ENCODE measurements around the gene RCVRN.
"Not testable (repeated sequence)": the region's sequence is repeated elsewhere in the genome, so short reads cannot be mapped to it uniquely, and the experiment has no call there.

RCVRN gene

DNA sequence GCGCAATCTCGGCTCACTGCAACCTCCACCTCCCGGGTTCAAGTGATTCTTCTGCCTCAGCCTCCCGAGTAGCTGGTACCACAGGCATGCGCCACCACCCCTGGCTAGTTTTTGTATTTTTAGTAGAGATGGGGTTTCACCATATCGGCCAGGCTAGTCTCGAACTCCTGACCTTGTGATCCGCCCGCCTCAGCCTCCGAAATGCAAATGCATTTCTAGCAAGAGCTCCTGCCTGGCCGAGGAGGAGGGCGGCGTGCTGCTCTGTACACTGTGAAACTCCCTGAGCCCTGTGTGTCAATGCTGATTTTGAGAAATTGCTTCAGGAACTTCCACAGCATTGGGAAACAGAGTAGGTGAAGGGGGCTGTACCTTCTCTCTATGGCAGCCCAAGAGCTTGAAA, 16.1 kb upstream of the RCVRN start:
- DNase-seq = not testable (repeated sequence)

DNA sequence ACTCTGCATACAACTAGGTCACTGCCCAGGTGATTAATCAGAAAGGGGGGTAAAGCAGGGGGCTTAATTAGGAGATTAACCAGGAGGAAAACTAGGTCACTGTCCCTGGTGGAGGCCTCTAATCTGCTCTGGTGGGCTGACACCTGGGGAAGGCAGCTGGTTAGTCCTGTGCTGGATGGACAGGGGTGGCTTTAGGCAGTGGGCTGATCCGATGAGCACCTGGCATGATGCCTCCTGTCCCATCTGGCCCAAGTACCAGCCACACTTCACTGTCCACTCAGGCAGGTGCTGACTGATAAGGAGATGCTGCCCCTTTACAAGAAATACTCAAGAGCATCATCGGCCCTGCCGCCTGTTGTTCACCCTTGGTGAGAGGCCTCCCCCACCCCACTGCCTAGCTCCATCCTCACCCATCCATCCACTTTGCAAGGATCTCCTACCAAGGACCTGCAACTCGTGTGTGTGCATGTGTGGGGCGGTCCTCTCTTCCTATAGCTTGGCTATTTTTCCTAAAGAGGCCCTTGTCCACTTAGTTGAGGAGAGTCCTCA, 13.8 kb upstream of the RCVRN start:
- no peak for DNase-seq

DNA sequence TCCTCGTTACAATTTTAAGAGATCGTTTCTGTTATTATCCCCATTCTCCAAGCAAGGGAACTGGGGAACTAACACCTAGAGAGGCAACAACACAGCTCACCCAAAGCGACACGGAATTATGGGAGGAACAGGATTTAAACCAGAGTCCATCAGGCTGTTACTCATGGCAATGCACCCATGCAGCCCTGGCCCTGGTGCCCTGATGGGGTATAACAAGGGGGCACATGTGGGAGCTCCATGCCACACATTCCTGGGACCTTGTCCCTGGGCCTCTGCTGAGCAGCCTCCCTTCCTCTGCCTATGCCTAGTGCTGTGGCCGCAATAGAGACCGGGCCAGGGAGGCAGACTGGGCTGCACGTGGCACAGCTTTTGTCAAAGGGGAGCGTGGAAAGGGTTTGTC, 13.3 kb upstream of the RCVRN start:
- no peak for DNase-seq

DNA sequence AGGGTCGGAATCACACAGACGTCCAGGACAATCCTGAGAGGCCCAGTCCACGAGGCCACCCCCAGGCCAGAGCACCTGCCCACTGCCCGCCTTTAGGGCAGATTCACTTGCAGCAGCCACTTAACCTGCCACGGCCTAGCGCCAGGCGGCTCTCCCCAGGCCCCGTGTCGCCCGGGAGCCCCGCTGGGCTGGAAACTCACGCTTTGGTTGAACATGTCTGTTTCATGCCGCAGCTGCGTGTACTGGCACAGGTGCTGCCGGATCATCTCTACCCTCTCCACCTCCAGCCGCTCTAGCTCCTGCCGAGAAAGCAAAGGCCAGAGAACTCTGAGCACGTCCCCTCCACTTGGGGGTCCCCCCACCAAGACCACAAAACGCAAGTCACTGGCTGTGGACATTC, 12.7 kb upstream of the RCVRN start:
- DNase-seq = no peak

DNA sequence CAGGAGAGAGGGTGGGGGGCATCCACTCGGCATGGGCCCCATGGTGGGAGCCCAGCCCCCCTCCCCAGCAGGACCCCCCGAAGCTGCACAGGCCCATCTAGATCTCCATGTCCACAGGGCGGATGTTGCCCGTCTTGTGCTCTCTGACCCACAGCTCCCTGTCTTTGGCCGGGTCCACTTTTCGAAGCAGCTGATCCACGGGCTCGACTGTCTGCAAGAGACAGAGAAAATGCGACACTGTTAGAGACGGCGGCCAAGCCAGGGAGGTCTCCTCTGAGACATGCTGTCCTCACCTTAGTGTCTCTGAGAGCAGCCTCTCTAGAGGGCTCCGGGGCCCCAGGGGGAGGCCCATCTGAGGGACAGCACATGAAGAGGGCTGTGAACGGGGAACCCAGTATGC, 12.1 kb upstream of the RCVRN start:
- DNase-seq = no peak

DNA sequence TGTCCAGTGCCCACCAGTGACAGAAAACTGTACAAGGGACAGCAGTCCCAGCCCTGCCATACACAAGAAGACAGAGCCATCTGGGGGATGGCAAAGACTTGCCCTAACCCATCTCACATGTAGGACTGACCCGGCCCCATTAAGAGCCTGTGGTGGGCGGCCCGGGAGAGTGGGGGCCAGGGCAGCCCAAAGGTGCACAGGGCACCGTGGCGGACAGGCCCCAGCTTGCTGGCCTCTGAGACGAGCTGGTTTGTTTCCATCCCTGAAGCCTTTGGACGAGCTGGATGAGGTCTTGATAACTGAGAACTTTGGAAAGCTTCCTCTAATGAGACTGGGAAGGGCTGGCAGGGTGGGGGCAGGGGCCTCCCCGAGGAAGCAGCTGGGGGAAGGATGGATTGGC, 11.0 kb upstream of the RCVRN start:
- no peak for DNase-seq

DNA sequence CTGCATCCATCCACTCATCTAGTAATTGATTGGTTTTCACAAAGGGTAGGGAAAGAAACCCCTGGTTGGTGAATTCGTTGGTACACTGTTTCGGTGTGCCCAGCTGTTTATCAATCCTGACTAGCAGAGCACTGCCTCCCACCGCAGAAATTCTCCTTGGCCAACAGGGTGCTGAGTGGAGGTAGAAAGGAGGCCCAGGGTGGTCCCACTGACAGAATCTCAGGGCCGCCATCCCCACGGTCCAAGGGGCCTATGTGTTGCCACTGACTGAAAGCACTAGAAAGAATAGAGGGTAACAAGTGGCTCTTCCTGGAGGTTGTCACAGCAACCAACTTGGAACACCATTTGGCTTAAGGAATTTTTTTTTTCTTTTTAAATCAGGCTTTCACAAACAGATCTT, 8.4 kb upstream of the RCVRN start:
- no peak for DNase-seq

DNA sequence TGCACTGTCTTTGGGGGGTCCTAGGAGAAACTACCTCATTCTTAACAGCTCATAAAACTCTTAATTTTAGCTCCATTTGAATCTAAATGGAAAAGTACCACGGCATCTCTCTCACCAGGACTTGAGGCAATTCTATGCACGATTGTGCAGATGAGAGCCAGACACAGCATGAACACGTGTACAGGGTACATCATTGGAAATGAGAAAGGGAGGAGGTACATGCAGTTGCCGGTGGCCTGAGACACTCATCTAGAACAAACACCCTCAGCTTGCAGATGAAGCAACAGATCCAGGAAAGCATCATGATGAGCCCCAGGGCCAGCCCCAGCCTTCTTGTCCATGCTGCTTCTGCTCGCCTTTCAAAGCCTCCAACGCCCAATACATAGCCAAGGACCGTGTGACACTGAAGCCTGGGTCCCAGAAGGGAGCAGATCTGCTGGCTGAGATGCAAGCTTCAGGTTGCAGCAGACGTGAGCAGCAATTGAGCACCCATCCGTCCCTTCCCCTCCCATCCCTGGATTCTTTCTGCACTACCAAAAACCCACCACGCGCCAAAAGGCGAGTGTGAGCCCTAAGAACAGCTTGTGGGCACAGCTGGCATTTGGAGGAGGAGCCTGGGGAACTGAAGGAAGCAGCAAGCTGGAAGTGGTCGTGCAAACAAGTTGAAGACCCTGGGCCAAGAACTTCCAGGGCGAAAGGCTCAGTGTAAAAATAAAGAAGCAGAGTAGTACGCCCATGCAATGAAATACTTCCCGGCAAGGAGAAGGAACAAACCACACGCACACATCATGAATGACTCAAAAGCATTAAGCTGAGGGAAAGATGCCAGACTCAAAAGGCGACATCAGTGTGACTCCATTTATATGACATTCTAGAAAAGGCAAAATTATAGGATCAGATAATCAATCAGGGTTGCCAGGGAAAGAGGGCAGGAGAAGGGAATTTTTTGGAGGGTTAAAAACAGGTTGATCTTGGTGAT, 7.3 kb upstream of the RCVRN start:
- DNase-seq = no peak

DNA sequence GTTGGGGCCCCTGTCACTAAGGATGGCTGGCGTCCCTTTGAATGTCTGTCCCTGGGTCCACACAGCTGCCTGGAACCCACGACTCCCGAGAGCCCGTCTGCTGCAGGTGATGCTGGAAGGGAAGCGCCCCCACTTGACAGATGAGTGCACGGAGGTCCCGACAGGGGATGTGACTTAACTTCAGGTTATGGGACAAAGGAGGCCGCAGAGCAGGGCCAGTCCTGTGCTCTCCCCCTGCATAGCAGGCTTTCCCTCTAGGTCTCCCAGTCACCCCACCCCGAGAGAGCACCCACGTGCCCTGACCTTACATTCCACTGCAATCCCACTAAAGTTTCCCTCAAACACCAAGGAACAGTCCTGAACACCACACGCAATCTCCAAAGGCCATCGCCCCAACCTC, 6.0 kb upstream of the RCVRN start:
- no peak for DNase-seq

DNA sequence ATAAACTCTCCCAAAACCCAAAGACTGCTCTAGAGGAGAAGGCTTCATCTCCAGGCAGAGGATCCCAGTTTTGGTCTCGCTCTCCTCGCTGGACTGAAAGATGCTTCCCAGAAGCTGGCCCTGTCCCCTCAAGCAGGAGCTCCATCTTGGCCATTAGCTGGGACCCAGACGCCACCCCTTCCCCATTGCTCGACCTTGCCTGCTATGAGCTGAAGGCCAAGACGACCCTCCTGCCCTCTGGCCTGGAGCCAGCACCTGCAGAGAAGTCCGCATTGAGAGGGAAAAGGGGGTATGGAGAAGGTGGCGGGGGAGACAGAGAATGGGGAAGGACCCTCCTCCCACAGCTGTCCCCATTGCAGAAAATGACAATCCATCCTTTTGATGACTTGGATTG, 3.6 kb upstream of the RCVRN start:
- no peak for DNase-seq

DNA sequence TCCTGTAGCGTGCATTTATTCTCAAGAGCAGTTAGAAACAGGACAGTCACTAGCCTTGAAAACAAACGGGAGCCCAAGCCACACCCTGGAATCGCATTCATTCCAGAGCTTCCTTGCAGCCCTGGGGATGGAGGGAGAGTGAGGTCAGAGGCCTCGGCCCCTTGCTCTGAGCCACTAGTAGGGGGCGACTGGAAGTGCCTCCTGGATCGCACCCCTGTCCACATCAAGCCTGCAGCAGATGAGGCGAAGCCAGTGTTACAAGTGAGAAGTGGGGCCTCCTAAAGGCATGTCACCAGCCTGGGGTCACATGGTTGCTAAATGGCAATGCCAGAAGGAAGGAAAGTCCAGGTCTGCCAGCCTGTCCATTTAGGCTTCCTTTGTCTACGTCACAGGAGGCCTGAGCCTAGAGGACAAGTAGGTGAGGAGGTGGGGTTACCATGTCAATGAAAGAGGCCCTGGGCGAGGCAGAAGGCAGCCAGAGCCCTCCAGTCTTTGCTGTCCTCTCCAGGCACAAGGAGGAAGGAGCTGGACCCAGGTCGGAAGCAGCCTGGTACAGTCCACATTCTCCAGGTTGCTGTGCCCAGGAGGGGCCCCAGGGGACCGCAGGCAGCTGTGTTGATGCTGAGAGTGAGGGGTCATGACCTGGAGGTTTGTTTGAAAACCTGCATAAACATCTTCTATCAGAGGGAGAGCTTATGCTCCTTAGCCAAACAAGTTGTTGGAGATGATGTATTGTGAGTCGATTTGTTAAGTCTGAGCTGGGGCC, 3.0 kb upstream of the RCVRN start:
- no peak for DNase-seq

DNA sequence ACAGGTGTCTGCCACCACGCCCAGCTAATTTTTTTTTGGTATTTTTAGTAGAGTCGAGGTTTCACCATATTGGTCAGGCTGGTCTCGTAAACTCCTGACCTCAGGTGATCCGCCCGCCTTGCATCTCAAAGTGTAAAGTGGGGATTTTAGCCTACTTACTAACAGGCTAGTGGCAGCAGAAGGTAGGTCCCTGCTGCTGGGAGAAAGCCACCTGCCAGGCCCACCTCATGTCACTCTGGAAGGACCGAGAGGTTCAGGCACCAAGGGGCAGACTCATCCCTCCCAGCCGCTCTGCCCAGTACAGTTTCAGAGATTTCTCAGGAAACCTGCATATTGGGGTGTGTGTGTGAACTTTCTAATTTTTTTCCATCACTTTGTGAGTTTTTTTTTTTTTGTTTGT, 2.1 kb upstream of the RCVRN start:
- no peak for DNase-seq

DNA sequence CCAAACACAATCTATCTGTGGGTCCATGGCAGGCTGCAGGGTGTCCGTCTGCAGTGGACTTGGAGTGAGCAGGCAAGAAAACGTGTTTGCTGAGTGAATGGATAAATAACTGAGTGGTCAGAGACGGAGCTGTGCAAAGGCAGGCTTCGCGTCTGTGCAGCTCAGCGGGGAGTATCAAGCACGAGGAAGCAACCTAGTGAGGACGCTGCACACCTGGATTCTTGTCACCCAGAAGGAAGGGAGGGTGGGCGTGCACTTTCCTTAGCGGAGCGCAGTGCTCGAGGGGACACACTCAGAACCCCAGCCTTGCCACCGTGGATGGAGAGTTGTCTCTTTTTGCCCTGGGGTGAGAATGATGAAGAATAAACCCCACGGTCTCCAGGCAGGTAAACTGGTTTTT, 1.5 kb upstream of the RCVRN start:
- no peak for DNase-seq

DNA sequence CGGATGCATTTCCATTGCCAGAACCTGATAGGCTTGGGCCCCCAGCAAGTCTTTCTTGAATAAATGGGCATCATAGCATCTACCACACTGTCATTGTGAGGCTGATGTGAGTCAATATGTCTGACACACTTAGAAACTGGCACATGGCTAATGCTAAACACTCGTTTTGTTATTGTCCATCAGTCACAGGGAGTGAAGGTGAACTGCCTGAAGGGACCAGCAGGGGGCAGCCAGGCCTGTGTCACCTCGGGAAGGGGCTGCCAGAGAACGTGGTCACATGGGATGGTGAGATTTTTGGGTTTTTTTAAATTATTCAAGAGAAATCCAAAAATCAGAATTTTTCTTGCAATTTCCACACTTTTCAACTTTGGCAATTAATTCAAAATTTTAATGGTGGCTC, 831 bp upstream of the RCVRN start:
- DNase-seq = no peak

DNA sequence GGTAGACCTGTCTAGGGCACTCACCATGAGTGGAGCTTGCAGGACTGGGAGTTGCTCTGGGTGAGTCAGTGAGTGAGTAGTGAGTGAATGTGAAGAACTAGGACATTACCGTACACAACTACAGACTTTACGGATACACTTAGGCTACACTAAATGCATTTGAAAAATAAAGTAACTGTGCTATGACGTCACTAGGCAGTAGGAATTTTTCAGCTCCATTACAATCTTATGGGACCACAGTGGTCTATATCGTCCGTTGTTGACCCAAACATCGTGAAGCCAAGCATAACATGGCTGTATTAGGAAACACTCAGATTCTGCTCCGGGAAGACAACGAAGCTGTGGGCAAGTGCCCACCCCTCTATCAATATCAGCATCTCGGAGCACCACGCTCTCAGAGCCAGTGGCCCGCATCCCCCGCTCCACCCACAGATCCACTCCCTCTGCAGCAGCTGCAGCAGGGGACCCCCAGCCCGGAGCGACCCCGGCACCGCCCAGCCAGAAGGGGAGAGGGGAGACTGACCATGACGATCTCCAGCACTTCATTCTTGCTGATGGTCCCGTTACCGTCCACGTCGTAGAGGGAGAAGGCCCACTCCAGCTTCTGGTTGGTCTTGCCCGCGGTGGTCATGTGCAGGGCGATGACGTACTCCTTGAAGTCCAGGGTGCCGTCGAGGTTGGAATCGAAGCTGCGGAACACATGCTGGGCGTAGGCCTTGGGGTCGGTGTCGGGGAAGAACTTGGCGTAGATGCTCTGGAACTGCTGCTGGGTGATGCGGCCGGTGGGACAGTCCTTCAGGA, 594 bp downstream of the RCVRN start:
- DNase-seq = no peak

DNA sequence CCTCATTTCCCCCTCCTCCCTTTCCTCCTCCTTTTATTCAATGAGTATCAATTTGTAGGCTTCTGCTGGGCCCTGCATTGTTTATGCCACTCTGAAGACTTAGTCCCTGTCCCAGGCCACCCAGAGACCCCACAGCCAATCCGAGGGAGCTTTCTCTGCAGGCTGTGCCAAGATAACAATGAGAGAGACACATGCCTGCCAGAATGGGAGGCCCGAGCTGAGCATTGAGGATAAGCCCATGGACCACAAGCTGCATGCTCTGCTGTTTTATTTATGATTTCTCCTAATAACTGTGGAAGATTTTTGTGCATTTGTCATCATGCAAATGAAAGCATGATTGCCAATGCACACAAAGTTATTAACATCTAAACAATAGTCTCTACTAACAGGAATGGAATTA, 3.0 kb downstream of the RCVRN start:
- no peak for DNase-seq

DNA sequence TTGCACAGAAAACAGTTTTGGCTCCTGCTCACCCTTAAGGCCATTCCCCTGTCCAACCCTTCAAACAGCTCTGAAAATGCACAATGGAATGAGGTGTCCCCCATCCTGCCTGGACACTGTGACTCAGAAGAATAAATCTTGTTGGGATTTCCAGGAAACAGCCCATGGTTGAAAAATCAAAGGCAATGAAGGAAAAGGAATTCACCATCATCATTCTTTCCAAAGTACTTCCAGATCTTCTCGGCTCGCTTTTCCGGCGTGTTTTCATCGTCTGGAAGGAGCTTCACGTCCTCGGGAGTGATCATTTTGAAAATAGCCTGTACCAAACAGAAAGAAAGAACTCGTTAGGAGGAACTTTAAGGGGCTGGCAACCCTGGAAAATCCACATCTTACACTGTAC, 4.3 kb downstream of the RCVRN start:
- no peak for DNase-seq

DNA sequence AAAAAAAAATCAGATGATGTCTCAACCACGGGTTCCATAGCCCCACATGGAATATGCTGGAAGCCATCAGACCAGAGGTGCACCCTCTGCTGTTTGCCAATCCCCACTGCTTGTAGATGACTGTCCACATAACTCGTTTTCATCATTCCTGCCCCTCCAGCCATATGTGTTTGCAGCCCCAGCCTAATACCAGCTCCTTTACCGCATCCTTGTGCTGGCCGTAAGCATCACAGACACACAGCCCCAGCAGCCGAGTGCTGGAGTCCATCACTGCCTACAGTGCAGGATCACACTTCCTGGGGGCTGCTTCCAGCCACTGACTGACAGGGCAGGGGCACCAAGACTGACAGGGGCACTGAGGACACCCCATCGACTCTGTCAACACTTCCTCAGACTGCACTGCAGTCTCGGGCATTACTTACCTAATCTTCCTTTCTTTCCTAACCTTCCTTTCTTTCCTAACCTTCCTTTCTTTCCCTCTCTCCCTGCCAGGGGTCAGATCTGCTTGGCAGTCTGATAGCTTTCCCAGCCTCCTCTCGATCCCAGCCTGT, 5.0 kb downstream of the RCVRN start:
- DNase-seq = no peak

DNA sequence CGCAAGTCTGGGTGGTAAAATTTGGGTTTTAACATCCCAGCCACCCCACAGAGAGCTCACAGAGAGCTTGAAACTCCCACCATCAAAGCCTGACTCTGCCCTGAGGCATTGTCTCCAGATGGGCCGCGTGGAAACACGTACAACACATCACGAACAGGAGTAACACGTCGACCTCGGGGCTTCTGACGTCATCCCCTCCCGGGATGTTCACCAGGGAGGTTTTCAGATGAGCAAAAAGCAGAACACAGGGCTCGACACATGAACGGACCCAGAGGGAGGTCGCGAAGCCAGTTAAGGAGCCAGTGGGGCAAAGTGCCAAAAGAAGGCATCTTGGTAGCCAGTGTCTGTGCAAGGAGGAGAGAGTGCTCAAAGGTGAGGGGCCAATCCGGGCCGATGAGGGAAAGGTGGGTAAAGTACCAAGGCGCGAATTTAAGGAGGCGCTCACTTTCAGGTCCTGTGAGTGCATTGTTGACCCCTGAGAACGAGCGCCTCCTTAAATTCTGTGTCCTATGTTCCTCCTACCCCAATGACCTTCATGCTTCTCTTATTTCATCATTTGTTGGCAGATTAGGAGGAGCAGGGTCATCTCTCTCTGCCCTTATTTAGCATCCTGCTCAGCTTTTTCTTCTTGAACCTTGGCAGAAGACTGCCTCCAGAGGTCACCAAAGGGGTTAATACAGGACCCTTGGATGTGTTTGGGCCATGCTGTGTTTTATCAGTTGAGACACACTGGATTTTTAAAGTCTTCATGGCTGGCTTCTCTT, 5.6 kb downstream of the RCVRN start:
- no peak for DNase-seq

DNA sequence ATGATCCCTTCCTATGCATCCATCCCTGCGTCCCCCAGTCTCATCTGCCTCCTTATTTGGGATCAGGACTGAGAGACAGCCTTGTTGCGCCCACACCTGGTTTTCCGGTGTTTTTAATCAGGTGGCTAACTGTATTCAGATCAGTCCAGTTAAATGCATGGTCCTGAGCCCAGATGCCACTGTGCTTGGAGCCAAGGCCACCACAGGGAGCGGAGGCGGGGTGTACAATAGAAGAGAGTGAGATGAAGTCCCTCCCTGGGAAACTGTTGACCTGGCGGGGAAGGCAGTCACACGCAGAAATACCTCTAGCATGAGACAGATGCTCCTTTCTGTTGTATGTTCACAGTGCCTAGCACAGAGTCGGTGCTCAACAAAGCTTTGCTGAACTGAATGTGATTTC, 6.3 kb downstream of the RCVRN start:
- no peak for DNase-seq

DNA sequence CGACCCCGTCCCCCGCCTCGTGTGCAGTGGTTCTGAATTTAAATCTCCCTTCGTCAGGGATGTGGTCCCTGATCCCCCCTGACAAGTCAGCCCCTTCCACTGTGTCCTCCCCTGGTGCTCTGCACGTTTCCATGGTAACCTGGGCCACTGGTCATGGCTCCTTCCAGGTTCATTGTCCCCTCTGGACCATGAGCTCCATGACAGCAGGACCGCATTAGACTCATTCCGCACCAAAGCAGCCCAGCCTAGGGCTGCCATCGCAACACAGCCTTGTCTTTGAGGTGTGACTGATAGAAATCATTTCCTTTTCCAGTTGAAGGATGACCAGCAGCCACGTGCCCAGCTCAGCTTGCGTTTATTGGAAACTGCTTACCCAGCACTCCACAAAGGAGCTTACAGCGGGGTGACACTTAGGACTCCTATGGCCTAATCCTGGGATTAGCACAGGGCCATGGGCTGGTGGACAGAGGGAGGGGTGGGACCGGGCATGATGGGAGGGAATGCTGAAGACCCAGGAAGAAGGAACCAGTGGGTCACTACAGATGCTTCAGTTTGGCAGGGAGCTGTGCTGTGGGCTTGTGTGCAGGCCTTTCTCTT, 7.6 kb downstream of the RCVRN start:
- no peak for DNase-seq

DNA sequence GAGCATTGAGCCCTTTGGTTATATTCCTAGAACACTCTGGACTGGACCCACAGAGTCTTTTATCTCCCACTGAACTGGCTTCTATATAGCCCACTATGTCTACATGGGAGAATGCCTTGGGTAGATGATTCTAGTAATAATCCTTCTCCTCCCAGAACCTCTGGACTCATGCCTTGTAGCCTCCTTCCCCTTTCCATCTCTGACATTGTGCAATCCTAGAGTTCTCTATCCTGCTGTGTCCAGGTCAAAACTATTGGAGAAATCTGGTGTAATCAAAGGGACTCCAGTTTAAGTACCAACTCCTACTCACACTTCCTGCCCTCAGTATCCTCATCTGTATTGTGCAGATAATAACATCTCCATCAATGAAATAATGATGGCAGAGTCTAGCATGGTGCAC, 9.1 kb downstream of the RCVRN start:
- no peak for DNase-seq

All from NCI-H774 (cell line).